Uterus (tissue), 2 donors: ENCODE data around the gene KCND2.

ENCODE experiments used
- POLR2A ChIP-seq, 2 donors: fragments of 450-650 bp; IDR thresholded peaks; one replicate each; pipeline ENCODE4 v1.6.1; 2016; ENCODE audit warnings: antibody characterized with exemption in 2 of 2, mild to moderate bottlenecking in 1 of 2, moderate library complexity in 1 of 2
- TF ChIP-seq, protein P1 (sequence below), 4 experiments: fragments of 200-600 bp in 2 of 4; fragments of 450-650 bp in 2 of 4; sonication (generic) in 2 of 4; IDR thresholded peaks; one replicate each; pipeline ENCODE4 v1.5.1; 2016 to 2019; ENCODE audit warnings: antibody characterized with exemption in 4 of 4, mild to moderate bottlenecking in 2 of 4, moderate library complexity in 1 of 4

DNA sequence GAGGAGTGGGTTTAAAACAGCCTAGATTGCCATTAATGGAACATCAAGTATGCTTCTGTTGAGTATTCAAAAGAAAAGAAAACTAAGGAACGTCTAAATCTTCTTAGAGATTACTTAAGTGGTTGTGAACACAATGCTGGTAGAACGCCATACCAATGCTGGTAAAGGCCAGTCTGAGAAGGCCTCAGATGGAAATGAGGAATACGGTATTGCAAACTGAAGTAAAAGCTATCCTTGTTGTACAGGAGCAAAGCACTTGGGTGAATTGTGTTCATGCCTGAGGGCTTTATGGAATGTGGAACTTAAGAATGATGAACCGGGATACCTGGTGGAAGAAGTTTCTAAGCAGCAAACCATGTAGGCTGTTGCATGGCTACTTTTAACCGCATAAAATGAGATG is 208.0 kb downstream of the KCND2 start:
- TF ChIP-seq POLR2A (IDR thresholded peaks at IDR 0.05): no peak
- TF ChIP-seq, protein P1, sequence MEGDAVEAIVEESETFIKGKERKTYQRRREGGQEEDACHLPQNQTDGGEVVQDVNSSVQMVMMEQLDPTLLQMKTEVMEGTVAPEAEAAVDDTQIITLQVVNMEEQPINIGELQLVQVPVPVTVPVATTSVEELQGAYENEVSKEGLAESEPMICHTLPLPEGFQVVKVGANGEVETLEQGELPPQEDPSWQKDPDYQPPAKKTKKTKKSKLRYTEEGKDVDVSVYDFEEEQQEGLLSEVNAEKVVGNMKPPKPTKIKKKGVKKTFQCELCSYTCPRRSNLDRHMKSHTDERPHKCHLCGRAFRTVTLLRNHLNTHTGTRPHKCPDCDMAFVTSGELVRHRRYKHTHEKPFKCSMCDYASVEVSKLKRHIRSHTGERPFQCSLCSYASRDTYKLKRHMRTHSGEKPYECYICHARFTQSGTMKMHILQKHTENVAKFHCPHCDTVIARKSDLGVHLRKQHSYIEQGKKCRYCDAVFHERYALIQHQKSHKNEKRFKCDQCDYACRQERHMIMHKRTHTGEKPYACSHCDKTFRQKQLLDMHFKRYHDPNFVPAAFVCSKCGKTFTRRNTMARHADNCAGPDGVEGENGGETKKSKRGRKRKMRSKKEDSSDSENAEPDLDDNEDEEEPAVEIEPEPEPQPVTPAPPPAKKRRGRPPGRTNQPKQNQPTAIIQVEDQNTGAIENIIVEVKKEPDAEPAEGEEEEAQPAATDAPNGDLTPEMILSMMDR (IDR thresholded peaks at IDR 0.05): no peak
